HG03025 (cell line): ENCODE results near the gene EXOSC5.

Experiments
- ATAC-seq: cut with Tn5 transposase; IDR thresholded peaks from one replicate; pipeline ENCODE4 v1.9.1; 2021; ENCODE audit warnings: mild to moderate bottlenecking, moderate library complexity; ENCODE audit not compliant: unreplicated experiment, low FRiP score

Gene EXOSC5

GRCh38 chr19:41426952-41427646 lies 29.9 kb upstream of the EXOSC5 start, which contains the start of gene B3GNT8:
TSS of gene B3GNT8 (minus strand) at chr19:41427374. CDS start at chr19:41426778, 596 bp downstream.
- ATAC-seq, result no peak

GRCh38 chr19:41426116-41426841 lies 29.1 kb upstream of the EXOSC5 start:
- ATAC-seq, result no peak

DNA sequence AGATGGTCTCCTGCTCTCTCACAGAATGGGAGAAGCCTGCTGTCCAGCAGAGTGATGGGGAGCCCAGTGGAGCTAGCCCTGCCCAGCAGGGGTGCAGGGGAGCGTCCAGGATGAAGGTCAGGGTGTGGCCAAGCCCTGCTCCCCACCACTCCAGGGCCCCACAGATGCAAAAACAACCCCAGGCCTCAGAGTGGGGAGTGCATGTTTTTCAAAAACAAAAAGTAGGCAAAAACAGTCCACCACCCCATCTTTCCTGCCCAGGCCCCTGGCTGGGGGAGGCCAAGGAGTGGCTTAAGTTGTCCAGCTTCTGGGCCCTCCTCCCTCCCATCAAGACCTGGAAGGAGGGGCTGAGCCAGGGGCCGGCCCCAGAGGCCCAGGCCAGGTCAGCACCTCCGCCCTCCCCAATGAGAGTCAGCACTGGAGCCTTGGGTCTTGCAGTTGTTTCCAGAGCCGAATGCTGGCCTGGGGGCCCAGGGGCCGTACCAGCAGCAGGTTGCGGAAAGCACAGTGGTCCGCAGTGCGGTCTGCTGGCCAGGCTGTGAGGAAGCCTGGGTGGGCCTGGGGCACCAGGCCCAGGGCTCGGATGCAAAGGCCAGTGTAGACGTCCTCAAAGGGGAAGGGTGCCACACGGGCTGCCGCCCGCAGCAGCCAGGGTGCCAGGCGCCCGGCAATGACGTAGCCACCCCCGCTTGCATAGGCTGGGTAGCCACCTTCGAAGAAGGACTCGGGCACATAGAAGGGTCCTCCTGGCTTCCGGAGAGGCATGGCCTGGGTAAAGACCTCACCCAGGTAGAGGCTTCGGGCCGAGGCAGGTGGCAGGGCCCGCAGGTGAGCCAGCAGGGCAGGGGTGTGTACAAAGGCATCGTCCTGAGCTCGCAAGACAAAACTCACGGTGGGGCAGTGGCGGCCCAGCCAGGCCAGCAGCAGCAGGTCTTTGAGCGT lies 28.3 kb upstream of the EXOSC5 start:
- no peak for ATAC-seq

GRCh38 chr19:41424335-41425173 lies 27.4 kb upstream of the EXOSC5 start:
- no peak for ATAC-seq

DNA sequence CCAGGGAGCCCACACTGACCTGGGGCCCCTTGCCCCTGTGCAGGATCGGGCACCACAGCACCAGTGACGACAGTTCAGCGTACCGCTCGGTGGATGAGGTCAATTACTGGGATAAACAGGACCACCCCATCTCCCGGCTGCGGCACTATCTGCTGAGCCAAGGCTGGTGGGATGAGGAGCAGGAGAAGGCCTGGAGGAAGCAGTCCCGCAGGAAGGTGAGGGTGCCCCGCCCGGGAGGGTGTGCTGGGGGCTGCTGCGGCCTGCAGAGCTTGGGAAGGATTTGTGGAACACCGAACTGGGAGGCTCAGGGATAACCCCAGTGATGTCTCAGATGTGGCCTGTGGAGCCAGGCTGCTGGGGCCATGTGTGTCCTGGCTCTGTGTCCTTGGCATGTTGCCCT lies 25.8 kb upstream of the EXOSC5 start:
- no peak for ATAC-seq

- no peak for ATAC-seq
Observed at GRCh38 chr19:41422456-41422855, 25.3 kb upstream of the EXOSC5 start.

GRCh38 chr19:41421973-41422372 lies 24.8 kb upstream of the EXOSC5 start:
- no peak for ATAC-seq

DNA sequence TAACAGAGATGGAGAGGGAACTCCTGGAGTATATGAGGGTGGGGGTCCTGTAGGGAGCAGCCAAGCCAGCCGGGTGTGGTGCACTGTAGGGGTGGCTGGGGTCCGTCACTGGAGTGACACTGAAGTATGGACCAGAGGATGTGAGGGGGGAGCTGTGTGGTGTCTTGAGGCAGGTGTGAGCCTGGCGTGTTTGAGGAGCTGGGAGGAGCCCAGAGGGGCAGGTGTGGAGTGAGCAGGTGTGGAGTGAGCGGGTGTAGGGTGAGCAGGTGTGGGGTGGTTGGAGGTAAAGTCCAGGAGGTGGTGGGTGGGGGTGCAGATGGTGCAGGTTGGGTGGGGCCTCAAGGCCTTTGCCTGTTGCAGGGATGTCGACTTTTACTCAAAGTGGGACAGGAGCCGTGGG lies 24.2 kb upstream of the EXOSC5 start:
- ATAC-seq, result no peak

DNA sequence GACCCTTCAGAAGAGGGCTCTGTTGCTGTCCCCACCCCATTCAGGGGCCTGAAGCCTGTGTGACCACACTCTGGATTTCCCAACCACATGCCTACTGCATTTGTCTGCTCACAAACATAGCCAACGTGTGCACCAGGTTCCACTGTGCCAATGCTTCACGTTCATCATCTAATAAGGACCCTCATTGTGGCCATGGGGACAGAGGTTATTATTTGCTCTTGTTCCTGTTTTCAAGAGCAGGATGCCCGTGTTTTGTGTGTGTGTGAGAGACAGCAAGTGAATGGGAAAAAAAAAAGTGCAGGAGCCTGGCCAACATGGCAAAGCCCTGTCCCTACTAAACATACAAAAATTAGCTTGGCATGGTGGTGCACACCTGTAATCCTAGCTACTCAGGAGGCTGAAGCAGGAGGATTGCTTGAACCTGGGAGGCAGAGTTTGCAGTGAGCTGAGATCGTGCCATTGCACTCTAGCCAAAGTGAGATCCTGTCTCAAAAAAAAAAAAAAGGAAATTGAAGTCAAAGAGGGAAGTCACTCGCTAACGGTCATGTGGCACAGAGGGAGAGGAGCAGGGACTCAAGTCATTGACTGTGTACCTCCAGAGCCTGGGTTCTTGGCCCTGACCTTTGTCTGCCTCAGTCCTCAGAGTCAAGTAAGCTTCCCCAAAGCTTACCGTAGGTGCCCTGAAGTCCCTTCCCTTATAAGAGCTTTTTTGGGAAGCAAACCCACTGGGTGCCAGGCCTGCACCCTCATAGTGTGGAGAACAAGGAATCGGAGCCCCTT lies 23.1 kb upstream of the EXOSC5 start:
- ATAC-seq, result no peak

- ATAC-seq, result no peak
Observed at GRCh38 chr19:41416194-41416674, 19.1 kb upstream of the EXOSC5 start.

- no peak for ATAC-seq
Observed at GRCh38 chr19:41415154-41415571, 18.0 kb upstream of the EXOSC5 start.

GRCh38 chr19:41414461-41414860 lies 17.3 kb upstream of the EXOSC5 start:
- ATAC-seq, result no peak

DNA sequence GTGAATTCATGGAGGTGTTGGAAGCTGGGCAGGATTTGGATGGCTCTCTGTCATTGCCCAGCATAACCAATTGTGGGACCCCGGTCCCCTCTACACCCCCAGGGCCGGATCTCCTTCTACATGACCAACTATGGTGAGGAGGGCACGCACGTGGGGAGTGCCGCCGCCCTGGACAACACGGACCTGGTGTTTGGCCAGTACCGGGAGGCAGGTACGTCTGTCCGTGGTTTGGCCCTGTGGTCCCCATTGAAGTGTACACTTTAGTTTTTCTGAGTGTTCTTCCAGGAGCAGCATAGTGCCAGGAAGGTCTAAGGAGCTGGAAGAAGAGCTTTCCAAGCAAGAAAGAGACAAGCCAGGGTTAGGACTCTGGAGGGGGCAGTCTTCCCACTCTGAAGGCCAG lies 16.8 kb upstream of the EXOSC5 start:
- ATAC-seq, result no peak

DNA sequence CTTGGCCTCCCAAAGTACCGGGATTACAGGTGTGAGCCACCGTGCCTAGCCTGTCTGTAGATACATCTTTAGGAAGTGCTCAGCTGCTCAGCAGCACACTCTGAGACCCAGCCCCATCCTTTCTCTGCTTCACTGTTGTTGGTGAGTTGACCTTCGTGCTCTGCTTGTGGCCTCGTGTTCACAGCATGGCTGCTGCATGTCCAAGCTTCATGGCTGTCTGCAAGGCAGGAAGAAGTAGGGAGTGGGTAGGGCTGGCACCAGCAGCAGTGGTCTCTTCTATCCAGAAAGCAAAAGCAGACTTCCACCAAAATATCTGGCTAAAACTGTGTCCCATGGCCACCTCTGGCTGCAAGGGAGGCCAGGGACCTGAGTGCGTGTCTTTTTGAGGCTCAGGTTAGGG lies 15.8 kb upstream of the EXOSC5 start:
- ATAC-seq, result no peak

- no peak for ATAC-seq
Observed at GRCh38 chr19:41411968-41412265, 14.8 kb upstream of the EXOSC5 start.

- ATAC-seq, result no peak
Observed at GRCh38 chr19:41411100-41411967, 14.2 kb upstream of the EXOSC5 start.

DNA sequence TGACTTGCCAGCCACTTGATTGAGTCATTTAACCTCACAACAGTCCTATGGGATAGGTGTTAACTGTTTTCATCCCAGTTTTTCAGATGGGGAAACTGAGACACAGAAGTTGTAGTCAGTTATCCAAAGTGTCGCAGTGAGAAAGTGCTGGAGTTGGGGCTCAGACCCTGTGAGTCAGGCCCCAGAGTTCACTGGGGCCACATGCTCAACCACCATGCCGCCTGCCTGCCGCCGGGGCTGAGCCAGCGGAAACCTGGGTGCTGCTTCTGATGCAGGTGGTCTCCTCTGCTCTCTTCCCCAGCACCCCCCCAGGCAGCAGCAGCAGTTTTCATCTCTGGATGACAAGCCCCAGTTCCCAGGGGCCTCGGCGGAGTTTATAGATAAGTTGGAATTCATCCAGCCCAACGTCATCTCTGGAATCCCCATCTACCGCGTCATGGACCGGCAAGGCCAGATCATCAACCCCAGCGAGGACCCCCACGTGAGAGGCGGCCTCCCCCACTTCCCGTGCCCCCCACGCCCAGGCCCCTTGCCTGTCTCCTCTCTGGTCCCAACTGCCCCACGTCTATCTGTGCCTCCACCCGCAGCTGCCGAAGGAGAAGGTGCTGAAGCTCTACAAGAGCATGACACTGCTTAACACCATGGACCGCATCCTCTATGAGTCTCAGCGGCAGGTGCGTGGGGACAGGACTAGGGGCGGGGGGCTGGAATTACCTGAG lies 13.3 kb upstream of the EXOSC5 start:
- no peak for ATAC-seq

GRCh38 chr19:41409288-41409687 lies 12.1 kb upstream of the EXOSC5 start:
- ATAC-seq, result no peak
